C4-2B (cell line): ENCODE results near the gene SMOC1.

Experiments used
- H3K27ac ChIP-seq: fragments of 450-650 bp; 2 replicates; pipeline ENCODE4 v1.5.1; 2017
- CTCF ChIP-seq: fragments of 450-650 bp; conservative IDR thresholded peaks from 2 replicates; pipeline ENCODE4 v1.5.1; 2017; ENCODE audit warnings: mild to moderate bottlenecking
- ZFX ChIP-seq: fragments of 450-650 bp; IDR thresholded peaks from 2 replicates; pipeline ENCODE4 v1.6.1; 2017

The SMOC1 gene

GRCh38 chr14:69951263-69951662 is 72.0 kb downstream of the SMOC1 start:
- no peak for TF ChIP-seq CTCF
- no peak for TF ChIP-seq ZFX
- no peak overlapping the region for H3K27ac ChIP-seq

GRCh38 chr14:69951935-69952334 is 72.7 kb downstream of the SMOC1 start:
- TF ChIP-seq ZFX (no peak), CTCF (no peak)
- H3K27ac ChIP-seq, result no peak overlapping the region

GRCh38 chr14:69953266-69953915 is 74.2 kb downstream of the SMOC1 start:
- no peak for TF ChIP-seq ZFX
- no peak overlapping the region for H3K27ac ChIP-seq

- no peak for TF ChIP-seq ZFX
- TF ChIP-seq CTCF, result no peak
- H3K27ac ChIP-seq, result no peak overlapping the region
These were observed 76.9 kb downstream of the SMOC1 start for GRCh38 chr14:69955855-69956845.

- H3K27ac ChIP-seq, result no peak overlapping the region
- TF ChIP-seq ZFX, result no peak
- TF ChIP-seq CTCF, result no peak
These were observed 77.8 kb downstream of the SMOC1 start for GRCh38 chr14:69956970-69957369.

- H3K27ac ChIP-seq, result no peak overlapping the region
- TF ChIP-seq CTCF, result no peak
These were observed 78.8 kb downstream of the SMOC1 start for GRCh38 chr14:69957986-69958385.

GRCh38 chr14:69959136-69959535 is 79.9 kb downstream of the SMOC1 start:
- no peak overlapping the region for H3K27ac ChIP-seq
- TF ChIP-seq ZFX (no peak), CTCF (no peak)
